K562 (cell line): ENCODE results near the gene HMCES. TPM values are rescaled to one million over a fixed set of nuclear protein-coding genes. Genes with fewer than 3 reads are reported as not detected.
A peak's percentile ranks its signal among the peaks of the same experiment; 100 is the strongest.

Source experiments
- ASH1L ChIP-seq: fragments of 450-650 bp; IDR thresholded peaks from 2 replicates; pipeline ENCODE4 v1.6.1; 2018; ENCODE audit warnings: borderline replicate concordance, mild to moderate bottlenecking, low read depth; ENCODE audit not compliant: partially characterized antibody
- C11orf30 ChIP-seq: fragments of 450-650 bp; IDR thresholded peaks from 2 replicates; pipeline ENCODE4 v1.6.1; 2016; ENCODE audit warnings: low read depth, mild to moderate bottlenecking
- FOXM1 ChIP-seq, 2 experiments: fragments of 450-650 bp in 1 of 2; sonication (generic) in 1 of 2; formaldehyde crosslinking in 1 of 2; IDR thresholded peaks; 2 replicates each; pipeline versions ENCODE4 v1.6.1 to v1.9.0; 2017 to 2022; ENCODE audit warnings: low read depth in 2 of 2, mild to moderate bottlenecking in 2 of 2, missing genetic modification reagents in 1 of 2, moderate library complexity in 1 of 2
- HDAC1 ChIP-seq, 2 experiments: fragments of 450-650 bp; IDR thresholded peaks; 2 replicates each; pipeline ENCODE4 v1.6.1; 2016 to 2017; ENCODE audit warnings: inconsistent platforms in 1 of 2, mild to moderate bottlenecking in 1 of 2, moderate library complexity in 1 of 2
- JUNB ChIP-seq: fragments of 450-650 bp; formaldehyde crosslinking; conservative IDR thresholded peaks from 2 replicates; pipeline ENCODE4 v1.4.0; 2020; ENCODE audit warnings: mild to moderate bottlenecking
- KDM2B ChIP-seq: fragments of 250-450 bp; sonication (Bioruptor Pico); IDR thresholded peaks from 2 replicates; pipeline ENCODE4 v1.8.0; 2021; ENCODE audit warnings: mild to moderate bottlenecking, moderate library complexity
- NEUROD1 ChIP-seq: fragments of 150-350 bp; IDR thresholded peaks from 2 replicates; pipeline ENCODE4 v1.6.1; 2014; ENCODE audit warnings: borderline replicate concordance, low read length, low read depth; ENCODE audit not compliant: partially characterized antibody
- POLR2AphosphoS5 ChIP-seq: IDR thresholded peaks from 2 replicates; pipeline ENCODE4 v1.6.1; 2011; ENCODE audit warnings: mild to moderate bottlenecking, low read depth, low read length, moderate library complexity; ENCODE audit not compliant: control insufficient read depth, insufficient read depth
- RERE ChIP-seq: sonication (generic); formaldehyde crosslinking; IDR thresholded peaks from 2 replicates; pipeline ENCODE4 v1.8.0; 2023; ENCODE audit warnings: missing genetic modification reagents, mild to moderate bottlenecking, borderline replicate concordance
- SNIP1 ChIP-seq: fragments of 450-650 bp; IDR thresholded peaks from 2 replicates; pipeline ENCODE4 v1.7.1; 2017; ENCODE audit warnings: low read depth, mild to moderate bottlenecking
- TEAD2 ChIP-seq: fragments of 450-650 bp; IDR thresholded peaks from 2 replicates; pipeline ENCODE4 v1.6.1; 2016; ENCODE audit warnings: missing genetic modification characterization, control low read depth, missing compliant biosample characterization
- ZNF347 ChIP-seq: fragments of 450-650 bp; formaldehyde crosslinking; IDR thresholded peaks from 2 replicates; pipeline ENCODE4 v1.4.0; 2020; ENCODE audit warnings: low read depth, mild to moderate bottlenecking, moderate library complexity
- ZNF76 ChIP-seq: fragments of 250-450 bp; sonication (Bioruptor Pico); IDR thresholded peaks from 2 replicates; pipeline ENCODE4 v1.4.0; 2020; ENCODE audit warnings: mild to moderate bottlenecking, moderate library complexity, borderline replicate concordance
- polyA plus RNA-seq, 8 experiments: library from polyadenylated mRNA; depleted of rRNA in 4 of 8; stranded (reverse) in 5 of 8; unstranded in 3 of 8; fragments of >200 nt; fragmentation: Nextera tagmentation in 2 of 8; fragmentation: Illumina TruSeq in 1 of 8; extraction: Ambion mirVana in 2 of 8; extraction: Trizol in 1 of 8; gene quantifications; 2 replicates each; pipeline versions ENCODE4 v1.2.1 to v1.2.3, GENCODE V29; 2011 to 2014; ENCODE audit warnings: inconsistent platforms in 1 of 8, missing spikeins in 1 of 8
- total RNA-seq, 7 experiments: library from RNA; depleted of rRNA in 6 of 7; stranded (reverse); fragments of >200 nt in 6 of 7; fragmentation: Illumina TruSeq in 2 of 7; extraction: Trizol in 2 of 7; gene quantifications; 2 replicates each; pipeline versions ENCODE4 v1.2.1 to v1.2.3, GENCODE V29; 2011 to 2021; ENCODE audit warnings: low replicate concordance in 1 of 7
- TF ChIP-seq, protein P1 (sequence below): sonication (generic); formaldehyde crosslinking; IDR thresholded peaks from 2 replicates; pipeline ENCODE4 v1.8.1; 2023; ENCODE audit warnings: mild to moderate bottlenecking, missing genetic modification reagents, moderate library complexity
- TF ChIP-seq, protein P2 (sequence below): IDR thresholded peaks from 2 replicates; pipeline ENCODE4 v1.6.1; 2012; ENCODE audit warnings: low read depth, low read length, improper control_type of control experiment, borderline replicate concordance

The HMCES gene
- total and polyA plus RNA-seq, 9 of the 15 experiments (the other 6 are each of a cell fraction or from before 2014, with no cell fraction given), result 18.8 to 45.3 (median 24.8) TPM

- TF ChIP-seq RERE (CRISPR knock-in tag), result no peak
- no peak for TF ChIP-seq ASH1L
- TF ChIP-seq, protein P1, sequence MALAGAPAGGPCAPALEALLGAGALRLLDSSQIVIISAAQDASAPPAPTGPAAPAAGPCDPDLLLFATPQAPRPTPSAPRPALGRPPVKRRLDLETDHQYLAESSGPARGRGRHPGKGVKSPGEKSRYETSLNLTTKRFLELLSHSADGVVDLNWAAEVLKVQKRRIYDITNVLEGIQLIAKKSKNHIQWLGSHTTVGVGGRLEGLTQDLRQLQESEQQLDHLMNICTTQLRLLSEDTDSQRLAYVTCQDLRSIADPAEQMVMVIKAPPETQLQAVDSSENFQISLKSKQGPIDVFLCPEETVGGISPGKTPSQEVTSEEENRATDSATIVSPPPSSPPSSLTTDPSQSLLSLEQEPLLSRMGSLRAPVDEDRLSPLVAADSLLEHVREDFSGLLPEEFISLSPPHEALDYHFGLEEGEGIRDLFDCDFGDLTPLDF (CRISPR knock-in tag), result 0 out of 2 replicates have a peak, but pooled peaks have one; percentile 36
- peak in 1 of 2 experiments; percentile 74; a peak in 2 of 4 replicates for TF ChIP-seq HDAC1 (IDR thresholded peaks at IDR 0.05)
- 0 out of 2 replicates have a peak, but pooled peaks have one; percentile 28 for TF ChIP-seq C11orf30
- no peak for TF ChIP-seq NEUROD1
- no peak for TF ChIP-seq SNIP1
- TF ChIP-seq, protein P2, sequence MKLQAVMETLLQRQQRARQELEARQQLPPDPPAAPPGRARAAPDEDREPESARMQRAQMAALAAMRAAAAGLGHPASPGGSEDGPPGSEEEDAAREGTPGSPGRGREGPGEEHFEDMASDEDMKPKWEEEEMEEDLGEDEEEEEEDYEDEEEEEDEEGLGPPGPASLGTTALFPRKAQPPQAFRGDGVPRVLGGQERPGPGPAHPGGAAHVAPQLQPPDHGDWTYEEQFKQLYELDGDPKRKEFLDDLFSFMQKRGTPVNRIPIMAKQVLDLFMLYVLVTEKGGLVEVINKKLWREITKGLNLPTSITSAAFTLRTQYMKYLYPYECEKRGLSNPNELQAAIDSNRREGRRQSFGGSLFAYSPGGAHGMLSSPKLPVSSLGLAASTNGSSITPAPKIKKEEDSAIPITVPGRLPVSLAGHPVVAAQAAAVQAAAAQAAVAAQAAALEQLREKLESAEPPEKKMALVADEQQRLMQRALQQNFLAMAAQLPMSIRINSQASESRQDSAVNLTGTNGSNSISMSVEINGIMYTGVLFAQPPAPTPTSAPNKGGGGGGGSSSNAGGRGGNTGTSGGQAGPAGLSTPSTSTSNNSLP, result no peak
- no peak for TF ChIP-seq JUNB (CRISPR knock-in tag)
- TF ChIP-seq ZNF347 (CRISPR knock-in tag), result no peak
- no peak for TF ChIP-seq FOXM1 (IDR thresholded peaks at IDR 0.05; ENCODE audit: low read depth)
- TF ChIP-seq FOXM1 (CRISPR knock-in tag; IDR thresholded peaks at IDR 0.05; ENCODE audit: low read depth), result no peak
- no peak for TF ChIP-seq KDM2B (CRISPR knock-in tag)
- no peak for TF ChIP-seq TEAD2 (tag)
- no peak for TF ChIP-seq ZNF76 (CRISPR knock-in tag)
- no peak for TF ChIP-seq POLR2AphosphoS5
Measured at GRCh38 chr3:129316248-129317013, 37.8 kb downstream of the HMCES start (continued).
